SH-SY5Y (cell line): ENCODE data around the gene ALDH1B1.

ENCODE experiments used
- GATA2 ChIP-seq: IDR thresholded peaks from 2 replicates; pipeline ENCODE4 v1.6.1; 2011; ENCODE audit warnings: mild to moderate bottlenecking, low read depth, low read length
- GATA3 ChIP-seq: IDR thresholded peaks from 2 replicates; pipeline ENCODE4 v1.6.1; 2011; ENCODE audit warnings: low read depth, mild to moderate bottlenecking, low read length, moderate library complexity

GRCh38 chr9:38356851-38357250 lies 35.7 kb upstream of the ALDH1B1 start:
- TF ChIP-seq GATA3 (no peak), GATA2 (no peak)
